Panc1 (cell line): ENCODE measurements around the gene PPT2. TPM values are rescaled to one million over a fixed set of nuclear protein-coding genes. Genes with fewer than 3 reads are reported as not detected.
A peak's percentile ranks its signal among the peaks of the same experiment; 100 is the strongest.

Source experiments
- microRNA-seq: library from miRNA; unstranded; fragments of <30 nt; microRNA quantifications from one replicate; pipeline ENCODE4 v1.1.0, GENCODE V29; 2020; ENCODE audit not compliant: unreplicated experiment
- total RNA-seq: library from RNA; stranded (reverse); gene quantifications from one replicate; pipeline ENCODE4 v1.2.1, GENCODE V29; 2021; ENCODE audit not compliant: unreplicated experiment

Gene PPT2
- total RNA-seq, 1 experiment from 2014 or later, result 20.1 TPM

Small RNAs within 50 kb of the gene (microRNA-seq; reads per million reads assigned to microRNA genes)
- gene MIR6721 (7.0 reads per million, percentile 21 among the genes with 10 or more reads in this experiment), gene MIR6833 (not detected)

Other genes starting within 250 kb of the PPT2 start
- 1.0 TPM for gene C2, start 226.4 kb upstream of the PPT2 start, total RNA-seq
- gene CFB, start 208.0 kb upstream of the PPT2 start, total RNA-seq, result 5.6 TPM
- gene NELFE, start 195.2 kb upstream of the PPT2 start, total RNA-seq, result 94.9 TPM
- gene SKIC2, start 195.0 kb upstream of the PPT2 start, total RNA-seq, result 121 TPM
- 38.1 TPM for gene DXO, start 182.0 kb upstream of the PPT2 start, total RNA-seq
- 8.1 TPM for gene C4A, start 172.1 kb upstream of the PPT2 start, total RNA-seq
- 8.8 TPM for gene C4B, start 139.3 kb upstream of the PPT2 start, total RNA-seq
- gene CYP21A2, start 115.7 kb upstream of the PPT2 start, total RNA-seq, result 1.1 TPM
- 1.8 TPM for gene TNXB, start 44.8 kb upstream of the PPT2 start, total RNA-seq
- gene ATF6B, start 25.9 kb upstream of the PPT2 start, total RNA-seq, result 127 TPM
- 7.4 TPM for gene FKBPL, start 23.9 kb upstream of the PPT2 start, total RNA-seq
- 1.3 TPM for gene PRRT1, start 2.2 kb upstream of the PPT2 start, total RNA-seq
- gene EGFL8, start 10.5 kb downstream of the PPT2 start, total RNA-seq, result 11.1 TPM
- gene AGPAT1, start 21.9 kb downstream of the PPT2 start, total RNA-seq, result 88.4 TPM
- 82.3 TPM for gene RNF5, start 24.3 kb downstream of the PPT2 start, total RNA-seq
- 3.7 TPM for gene AGER, start 30.1 kb downstream of the PPT2 start, total RNA-seq
- gene PBX2, start 36.1 kb downstream of the PPT2 start, total RNA-seq, result 76.2 TPM
- gene GPSM3, start 38.5 kb downstream of the PPT2 start, total RNA-seq, result 2.0 TPM
- gene NOTCH4, start 69.9 kb downstream of the PPT2 start, total RNA-seq, result 2.0 TPM
- not detected for gene TSBP1, start 217.8 kb downstream of the PPT2 start, total RNA-seq